Subcutaneous abdominal adipose tissue (tissue), 5 donors: Measurements from ENCODE around the gene PAX2.

Experiments used
- H3K27ac ChIP-seq: one replicate; pipeline ENCODE4 v1.7.0; 2013; ENCODE audit warnings: low read depth, mild to moderate bottlenecking, inconsistent platforms, low read length, moderate library complexity
- H3K27me3 ChIP-seq, 5 donors: one replicate each; pipeline ENCODE4 v1.7.0; 2013; ENCODE audit warnings: low read length in 5 of 5, inconsistent platforms in 1 of 5; ENCODE audit not compliant: control insufficient read depth in 5 of 5, insufficient read depth in 4 of 5
- H3K36me3 ChIP-seq, 5 donors: one replicate each; pipeline ENCODE4 v1.7.0; 2013; ENCODE audit warnings: low read length in 5 of 5; ENCODE audit not compliant: control insufficient read depth in 5 of 5, insufficient read depth in 5 of 5
- H3K4me1 ChIP-seq, 5 donors: one replicate each; pipeline ENCODE4 v1.7.0; 2013; ENCODE audit warnings: low read length in 5 of 5, mild to moderate bottlenecking in 3 of 5, moderate library complexity in 1 of 5; ENCODE audit not compliant: control insufficient read depth in 5 of 5, insufficient read depth in 5 of 5
- H3K4me3 ChIP-seq, 5 donors: one replicate each; pipeline ENCODE4 v1.7.0; 2013; ENCODE audit warnings: low read length in 5 of 5, low read depth in 1 of 5
- H3K9ac ChIP-seq, 5 donors: one replicate each; pipeline ENCODE4 v1.7.0; 2013; ENCODE audit warnings: low read length in 5 of 5, mild to moderate bottlenecking in 4 of 5, moderate library complexity in 3 of 5
- H3K9me3 ChIP-seq, 5 donors: one replicate each; pipeline ENCODE4 v1.7.0; 2013; ENCODE audit warnings: low read length in 5 of 5; ENCODE audit not compliant: control insufficient read depth in 5 of 5
- donor health status: healthy.
- donor health status: healthy.
- donor health status: healthy.
- donor health status: healthy.
- donor health status: healthy.

PAX2 gene

GRCh38 chr10:100746784-100747455 lies 1.5 kb downstream of the PAX2 start:
- no peak overlapping the region for H3K27ac ChIP-seq
- no peak overlapping the region for H3K9ac ChIP-seq
- H3K4me3 ChIP-seq: no peak overlapping the region
- no peaks in the 10 kb centered on the region for H3K9me3 ChIP-seq
- peaks cover 0 to 49% (median 29%) of the 10 kb centered on the region in 5 donors for H3K4me1 ChIP-seq
- H3K27me3 ChIP-seq: peaks cover 79 to 94% (median 83%) of the 10 kb centered on the region in 5 donors
- H3K36me3 ChIP-seq: no peaks in the 10 kb centered on the region

DNA sequence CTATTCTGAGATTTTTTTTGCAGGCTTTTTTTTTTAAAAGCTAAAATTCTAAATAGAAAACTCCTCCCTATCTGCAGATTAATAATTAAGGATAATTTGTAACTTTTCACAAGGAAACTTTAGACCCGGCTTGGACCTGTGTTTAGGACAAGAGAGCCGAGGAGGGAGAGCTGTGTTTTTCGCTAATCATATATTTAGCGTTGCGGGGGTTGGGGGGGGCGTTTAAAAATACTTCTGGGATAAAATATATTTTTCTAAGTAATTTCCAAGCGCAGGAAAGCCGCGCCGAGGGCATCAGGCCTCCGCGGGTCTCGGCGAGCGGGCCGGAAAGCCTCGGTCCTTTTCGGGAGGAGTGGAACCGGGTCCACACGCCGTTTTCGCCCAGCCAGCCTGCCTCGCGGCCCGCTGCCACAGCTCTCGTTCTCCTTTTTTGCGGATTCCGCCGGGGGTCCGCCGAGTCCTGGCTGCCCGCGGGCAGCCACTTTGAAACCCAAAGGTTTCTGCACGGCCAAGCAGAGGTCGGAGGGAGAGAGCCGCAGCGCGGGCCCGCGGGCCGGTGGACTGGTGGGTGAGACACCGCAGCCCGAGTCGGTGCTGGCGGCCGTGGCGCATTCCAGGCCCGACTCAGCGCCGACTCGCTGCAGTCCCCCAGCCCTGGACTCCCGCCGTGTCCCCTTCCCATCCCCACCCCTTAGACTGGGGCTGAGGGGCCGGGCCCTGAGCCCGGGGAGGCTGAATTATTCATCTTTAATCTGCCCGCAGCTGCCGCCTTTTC lies 2.3 kb downstream of the PAX2 start:
- no peaks in the 10 kb centered on the region for H3K9me3 ChIP-seq
- H3K36me3 ChIP-seq: no peaks in the 10 kb centered on the region
- no peak overlapping the region for H3K27ac ChIP-seq
- no peak overlapping the region for H3K9ac ChIP-seq
- peaks cover 0 to 46% (median 29%) of the 10 kb centered on the region in 5 donors for H3K4me1 ChIP-seq
- H3K4me3 ChIP-seq: no peak overlapping the region
- peaks cover 79 to 94% (median 84%) of the 10 kb centered on the region in 5 donors for H3K27me3 ChIP-seq

DNA sequence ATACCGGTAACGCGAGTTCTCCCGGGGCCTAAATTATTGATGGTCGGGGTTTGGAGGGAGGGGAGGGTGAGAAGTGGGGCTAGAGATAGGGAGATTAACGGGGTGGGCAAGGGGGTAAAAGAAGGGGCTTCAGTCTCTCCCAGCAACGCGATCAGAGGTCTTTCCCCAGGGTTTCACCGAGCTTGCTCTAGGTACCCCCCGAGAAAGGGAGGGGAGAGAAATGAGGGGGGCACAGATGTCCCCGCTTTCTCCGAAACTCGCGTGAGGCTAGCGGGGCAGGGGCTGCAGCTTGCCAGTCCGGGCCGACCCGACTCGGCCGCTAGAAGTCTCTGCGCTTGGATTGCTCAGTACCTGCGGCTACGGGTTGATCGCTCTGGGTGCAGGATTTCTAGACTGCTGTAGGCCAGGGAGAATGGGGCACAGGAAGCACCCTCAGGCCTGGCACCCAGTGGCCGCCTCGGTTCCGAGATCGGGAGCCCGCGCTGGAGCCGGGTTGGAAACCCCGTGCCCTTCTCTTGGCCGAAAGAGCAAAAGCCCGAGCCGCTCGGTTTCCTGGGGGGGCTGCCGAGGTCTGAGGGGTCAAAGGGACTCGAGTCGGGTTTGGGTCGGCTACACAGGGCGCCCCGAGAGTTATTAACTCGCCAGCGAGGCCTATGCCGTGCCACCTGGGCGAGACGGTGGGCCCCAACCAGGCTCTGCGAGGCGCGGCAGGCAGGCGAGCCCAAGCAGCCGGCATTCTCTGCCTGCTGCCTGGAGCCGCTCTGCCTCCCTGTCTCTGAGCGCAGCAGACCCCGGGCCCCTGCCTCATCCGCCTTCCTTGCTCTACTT lies 3.1 kb downstream of the PAX2 start:
- no peaks in the 10 kb centered on the region for H3K9me3 ChIP-seq
- no peak overlapping the region for H3K27ac ChIP-seq
- no peak overlapping the region for H3K9ac ChIP-seq
- peaks cover 80 to 91% (median 83%) of the 10 kb centered on the region in 5 donors for H3K27me3 ChIP-seq
- no peaks in the 10 kb centered on the region for H3K36me3 ChIP-seq
- no peak overlapping the region for H3K4me3 ChIP-seq
- H3K4me1 ChIP-seq: peaks cover 0 to 45% (median 26%) of the 10 kb centered on the region in 5 donors

GRCh38 chr10:100749059-100749308 lies 3.6 kb downstream of the PAX2 start:
- Histone ChIP-seq H3K27ac (no peak overlapping the region), H3K9ac (no peak overlapping the region), H3K4me3 (no peak overlapping the region), H3K9me3 (no peaks in the 10 kb centered on the region), H3K4me1 (peaks cover 0 to 39% (median 24%) of the 10 kb centered on the region in 5 donors), H3K27me3 (peaks cover 75 to 86% (median 80%) of the 10 kb centered on the region in 5 donors), H3K36me3 (no peaks in the 10 kb centered on the region)

DNA sequence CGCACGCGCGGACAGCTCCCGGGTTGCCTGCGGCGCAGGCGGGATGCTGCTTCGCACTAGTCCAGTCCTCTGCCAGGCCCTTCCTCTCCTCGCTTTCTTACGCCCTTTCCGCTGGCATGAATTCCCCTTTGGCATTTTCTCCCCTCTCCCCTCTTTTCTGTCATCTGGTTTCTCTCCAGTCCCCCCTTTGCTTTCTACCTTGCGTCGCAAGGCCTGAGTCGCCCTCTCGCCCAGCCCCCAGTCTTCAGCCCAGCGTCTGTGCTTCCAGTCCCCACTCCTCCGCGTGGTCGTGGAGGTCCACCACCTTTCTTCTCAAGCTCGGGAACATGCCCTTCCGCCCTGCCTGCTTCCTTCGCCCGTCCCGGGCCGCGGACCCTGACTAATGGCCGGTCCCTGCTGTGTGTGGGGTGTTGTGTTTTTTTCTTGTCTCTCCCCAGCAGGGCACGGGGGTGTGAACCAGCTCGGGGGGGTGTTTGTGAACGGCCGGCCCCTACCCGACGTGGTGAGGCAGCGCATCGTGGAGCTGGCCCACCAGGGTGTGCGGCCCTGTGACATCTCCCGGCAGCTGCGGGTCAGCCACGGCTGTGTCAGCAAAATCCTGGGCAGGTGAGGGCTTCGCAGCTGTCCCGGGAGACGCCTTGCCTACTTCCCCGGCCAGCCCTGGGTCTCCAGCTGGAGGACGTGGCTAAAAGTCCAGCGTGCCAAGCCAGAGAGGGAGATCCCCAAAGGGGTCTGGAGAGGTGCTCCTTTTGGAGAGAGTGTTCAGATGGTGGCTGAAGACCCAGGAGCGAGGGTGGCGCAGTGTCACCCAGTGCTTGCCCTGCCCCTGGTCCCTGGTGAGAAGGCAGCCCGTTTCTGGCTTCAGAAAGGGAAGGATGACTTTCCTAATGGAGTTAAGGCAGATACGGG lies 4.2 kb downstream of the PAX2 start:
- Histone ChIP-seq H3K4me1 (peaks cover 0 to 34% (median 18%) of the 10 kb centered on the region in 5 donors), H3K9ac (no peak overlapping the region), H3K4me3 (no peak overlapping the region), H3K27ac (no peak overlapping the region), H3K9me3 (no peaks in the 10 kb centered on the region), H3K36me3 (no peaks in the 10 kb centered on the region), H3K27me3 (peaks cover 75 to 86% (median 77%) of the 10 kb centered on the region in 5 donors)

- no peak overlapping the region for H3K4me3 ChIP-seq
- H3K9ac ChIP-seq: no peak overlapping the region
- no peak overlapping the region for H3K27ac ChIP-seq
- peaks cover 0 to 27% (median 15%) of the 10 kb centered on the region in 5 donors for H3K4me1 ChIP-seq
- peaks cover 80 to 89% (median 82%) of the 10 kb centered on the region in 5 donors for H3K27me3 ChIP-seq
- H3K9me3 ChIP-seq: no peaks in the 10 kb centered on the region
- H3K36me3 ChIP-seq: no peaks in the 10 kb centered on the region
These were observed 5.2 kb downstream of the PAX2 start for GRCh38 chr10:100750291-100751210.

DNA sequence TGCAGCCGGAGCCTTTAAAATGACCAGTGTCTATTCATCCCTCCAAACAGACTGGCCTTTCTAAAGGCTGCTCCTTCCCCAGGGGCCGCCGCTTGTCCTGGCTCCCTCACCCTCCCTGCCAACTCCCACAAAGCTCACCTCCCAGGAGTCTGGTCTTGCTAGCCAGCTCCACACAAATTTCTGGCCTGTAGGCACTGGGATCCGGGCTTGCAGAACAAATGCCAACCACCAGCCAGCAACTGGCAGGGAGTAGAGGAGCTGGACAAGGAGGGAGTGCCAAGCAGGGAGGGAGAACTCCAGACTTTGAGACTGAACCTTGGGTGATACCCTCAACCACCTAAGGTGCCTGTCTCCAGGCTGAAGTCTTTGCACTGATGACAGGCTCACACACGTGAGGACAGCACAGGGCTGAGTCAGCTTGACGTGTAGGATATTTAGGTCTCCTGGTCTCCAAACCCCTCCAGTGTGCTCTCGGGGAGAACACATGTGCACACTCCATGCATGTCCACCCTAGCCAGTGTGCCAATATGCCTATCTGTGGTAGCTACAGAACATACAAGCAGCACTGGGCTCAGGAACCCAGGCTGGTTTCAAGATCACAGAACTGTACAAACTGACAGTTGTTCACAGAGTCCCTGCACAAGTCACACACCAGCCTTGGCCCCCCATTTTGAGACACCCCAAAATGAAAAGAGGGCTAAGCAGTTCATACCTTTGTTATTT lies 6.0 kb downstream of the PAX2 start:
- Histone ChIP-seq H3K4me3 (no peak overlapping the region), H3K36me3 (no peaks in the 10 kb centered on the region), H3K9me3 (no peaks in the 10 kb centered on the region), H3K4me1 (peaks cover 0 to 20% (median 15%) of the 10 kb centered on the region in 5 donors), H3K27ac (no peak overlapping the region), H3K27me3 (peaks cover 78 to 89% (median 82%) of the 10 kb centered on the region in 5 donors), H3K9ac (no peak overlapping the region)

DNA sequence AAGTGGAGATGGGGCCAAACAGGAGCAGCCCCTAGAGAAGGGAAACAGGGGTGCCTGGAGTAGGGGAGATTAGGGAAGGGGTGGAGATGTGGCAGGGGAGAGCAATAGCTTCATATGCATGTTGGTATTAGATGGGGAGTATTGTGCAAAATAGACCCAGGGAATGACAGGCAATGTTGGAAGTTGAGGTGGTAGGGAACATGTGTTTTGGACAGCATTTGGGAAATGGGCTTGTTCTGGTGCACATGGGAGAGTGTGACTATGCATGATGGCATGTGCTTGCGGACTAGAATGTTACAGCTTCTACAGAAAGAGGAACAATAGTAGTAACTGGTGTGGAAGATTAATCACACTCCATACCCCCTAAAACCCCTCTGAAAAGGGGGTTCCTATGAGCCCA lies 10.4 kb downstream of the PAX2 start:
- H3K9me3 ChIP-seq: no peaks in the 10 kb centered on the region
- H3K27ac ChIP-seq: no peak overlapping the region
- H3K4me3 ChIP-seq: no peak overlapping the region
- peaks cover 64 to 83% (median 73%) of the 10 kb centered on the region in 5 donors for H3K27me3 ChIP-seq
- no peaks in the 10 kb centered on the region for H3K4me1 ChIP-seq
- H3K9ac ChIP-seq: no peak overlapping the region
- no peaks in the 10 kb centered on the region for H3K36me3 ChIP-seq
